Thyroid gland (tissue), 4 donors: ENCODE data around the gene SEC31B. TPM values are rescaled to one million over a fixed set of nuclear protein-coding genes. Genes with fewer than 3 reads are reported as not detected.

Experiments used
- DNase-seq, 2 donors: peaks; one replicate each; pipeline ENCODE4 v3.0.0-alpha.2; 2019
- H3K27ac ChIP-seq, 3 donors: fragments of 200-600 bp; sonication (generic); 1 replicate in 2 of 3; 2 replicates in 1 of 3; pipeline ENCODE4 v1.5.1; 2016 to 2019; ENCODE audit warnings: mild to moderate bottlenecking in 1 of 3, moderate library complexity in 1 of 3
- H3K27me3 ChIP-seq: fragments of 200-600 bp; sonication (generic); one replicate; pipeline ENCODE4 v1.5.1; 2019
- H3K36me3 ChIP-seq, 2 donors: fragments of 200-600 bp; sonication (generic); one replicate each; pipeline ENCODE4 v1.5.1; 2016 to 2019
- H3K4me1 ChIP-seq, 2 donors: fragments of 200-600 bp; sonication (generic); one replicate each; pipeline ENCODE4 v1.5.1; 2017 to 2019
- H3K4me3 ChIP-seq, 3 donors: fragments of 200-600 bp; sonication (generic); replicated peaks in 1 of 3; 1 replicate in 2 of 3; 2 replicates in 1 of 3; pipeline ENCODE4 v1.5.1; 2016; ENCODE audit warnings: mild to moderate bottlenecking in 1 of 3
- H3K9me3 ChIP-seq: fragments of 200-600 bp; sonication (generic); one replicate; pipeline ENCODE4 v1.5.1; 2017
- POLR2A ChIP-seq, 2 donors: fragments of 450-650 bp; IDR thresholded peaks; one replicate each; pipeline ENCODE4 v1.6.1; 2017; ENCODE audit warnings: antibody characterized with exemption in 2 of 2, mild to moderate bottlenecking in 2 of 2, moderate library complexity in 1 of 2
- WGBS, 2 donors: methylation state at CpG; one replicate each; pipeline ENCODE4 v1.1.5; 2017; 5-methylcytosine and 5-hydroxymethylcytosine counted together
- intact Hi-C: fragments of 100-400 bp; cut with DNase I; formaldehyde crosslinking; loops from one replicate; pipeline ENCODE4 v1.15.1; 2023
- total RNA-seq, 4 donors: library from RNA; depleted of rRNA; stranded (reverse); fragments of >200 nt; gene quantifications; one replicate each; pipeline ENCODE4 v1.2.3, GENCODE V29; 2016
- TF ChIP-seq, protein P1 (sequence below), 6 experiments: fragments of 200-600 bp in 3 of 6; fragments of 450-650 bp in 3 of 6; sonication (generic) in 3 of 6; IDR thresholded peaks; one replicate each; pipeline ENCODE4 v1.5.1; 2016 to 2019; ENCODE audit warnings: antibody characterized with exemption in 6 of 6, mild to moderate bottlenecking in 2 of 6, inconsistent platforms in 1 of 6, moderate library complexity in 1 of 6

SEC31B gene
- total RNA-seq, 4 donors from 2014 or later, result 4.2 to 8.9 (median 6.9) TPM

- 8 to 11% methylated on average over 7 of the region's 7 CpGs for WGBS, 2 donors
- no peaks in the 10 kb centered on the region for H3K9me3 ChIP-seq
- H3K4me3 ChIP-seq, result peak overlapping the region in 1 of 3 donors; percentile 39
- peaks cover 10 to 13% of the 10 kb centered on the region in 2 donors for H3K4me1 ChIP-seq
- peak; percentile 66 to 68 for DNase-seq
- no peak overlapping the region for H3K27ac ChIP-seq
- no peaks in the 10 kb centered on the region for H3K27me3 ChIP-seq
- no peak for TF ChIP-seq POLR2A (IDR thresholded peaks at IDR 0.05)
- TF ChIP-seq, protein P1, sequence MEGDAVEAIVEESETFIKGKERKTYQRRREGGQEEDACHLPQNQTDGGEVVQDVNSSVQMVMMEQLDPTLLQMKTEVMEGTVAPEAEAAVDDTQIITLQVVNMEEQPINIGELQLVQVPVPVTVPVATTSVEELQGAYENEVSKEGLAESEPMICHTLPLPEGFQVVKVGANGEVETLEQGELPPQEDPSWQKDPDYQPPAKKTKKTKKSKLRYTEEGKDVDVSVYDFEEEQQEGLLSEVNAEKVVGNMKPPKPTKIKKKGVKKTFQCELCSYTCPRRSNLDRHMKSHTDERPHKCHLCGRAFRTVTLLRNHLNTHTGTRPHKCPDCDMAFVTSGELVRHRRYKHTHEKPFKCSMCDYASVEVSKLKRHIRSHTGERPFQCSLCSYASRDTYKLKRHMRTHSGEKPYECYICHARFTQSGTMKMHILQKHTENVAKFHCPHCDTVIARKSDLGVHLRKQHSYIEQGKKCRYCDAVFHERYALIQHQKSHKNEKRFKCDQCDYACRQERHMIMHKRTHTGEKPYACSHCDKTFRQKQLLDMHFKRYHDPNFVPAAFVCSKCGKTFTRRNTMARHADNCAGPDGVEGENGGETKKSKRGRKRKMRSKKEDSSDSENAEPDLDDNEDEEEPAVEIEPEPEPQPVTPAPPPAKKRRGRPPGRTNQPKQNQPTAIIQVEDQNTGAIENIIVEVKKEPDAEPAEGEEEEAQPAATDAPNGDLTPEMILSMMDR (IDR thresholded peaks at IDR 0.05), result peak in 5 of 6 experiments; percentile 29 to 70 (median 57)
- H3K36me3 ChIP-seq, result peaks cover 2 to 9% of the 10 kb centered on the region in 2 donors
- intact Hi-C loops, result no loop called here
These were observed 860 bp downstream of the SEC31B start for GRCh38 chr10:100518761-100519241.

DNA sequence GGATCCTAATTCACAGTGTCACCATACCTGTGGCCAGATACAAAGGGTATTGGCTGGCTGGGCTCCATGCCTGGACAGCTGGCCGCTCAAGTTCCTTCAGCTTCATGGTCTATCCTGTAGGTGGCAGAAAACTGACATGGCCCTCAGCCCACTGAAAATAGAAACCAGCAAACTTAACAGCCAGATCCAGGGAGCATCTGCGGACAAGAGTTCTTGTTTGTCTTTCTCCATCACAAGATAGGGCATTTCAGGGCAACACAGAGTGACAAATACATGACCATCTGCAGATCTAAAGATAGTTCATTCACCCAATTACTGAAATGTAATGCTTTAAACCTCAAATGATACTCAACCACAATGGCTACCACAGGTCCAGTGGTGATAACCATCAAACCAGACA is 2.8 kb downstream of the SEC31B start:
- TF ChIP-seq POLR2A (IDR thresholded peaks at IDR 0.05), result no peak
- TF ChIP-seq, protein P1 (IDR thresholded peaks at IDR 0.05), result no peak
- Histone ChIP-seq H3K4me1 (peaks cover 10 to 13% of the 10 kb centered on the region in 2 donors), H3K27me3 (no peaks in the 10 kb centered on the region), H3K9me3 (no peaks in the 10 kb centered on the region), H3K27ac (no peak overlapping the region), H3K4me3 (no peak overlapping the region), H3K36me3 (no peaks in the 10 kb centered on the region)
- WGBS, 2 donors, result 86 to 90% methylated on average over 2 of the region's 2 CpGs
- DNase-seq, result no peak
- intact Hi-C loops, result no loop called here

DNA sequence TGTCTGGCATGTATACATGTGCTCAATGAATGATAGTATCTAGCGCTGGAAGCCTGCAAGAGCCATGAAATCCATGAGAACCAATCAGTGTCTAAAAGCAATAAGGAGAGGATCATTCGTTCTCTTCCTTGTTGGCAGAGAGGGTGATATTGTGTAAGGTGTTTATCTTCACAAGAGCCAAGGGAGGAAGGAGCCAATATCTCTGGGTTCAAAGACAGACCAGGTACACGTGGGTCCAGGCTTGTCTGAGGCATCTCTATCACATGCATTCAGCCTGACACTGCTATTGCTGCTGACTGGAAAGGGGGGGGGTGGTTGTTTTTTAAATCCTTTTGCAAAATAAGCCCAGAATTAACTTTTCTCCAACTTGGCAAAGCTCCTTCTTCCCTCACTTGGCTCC is 4.0 kb downstream of the SEC31B start:
- TF ChIP-seq POLR2A (IDR thresholded peaks at IDR 0.05), result no peak
- TF ChIP-seq, protein P1 (IDR thresholded peaks at IDR 0.05), result no peak
- intact Hi-C loops, result no loop called here
- Histone ChIP-seq H3K9me3 (no peaks in the 10 kb centered on the region), H3K4me1 (peaks cover 10 to 13% of the 10 kb centered on the region in 2 donors), H3K4me3 (no peak overlapping the region), H3K27me3 (no peaks in the 10 kb centered on the region), H3K27ac (no peak overlapping the region), H3K36me3 (no peaks in the 10 kb centered on the region)
- 94 to 95% methylated on average over 3 of the region's 3 CpGs for WGBS, 2 donors
- no peak for DNase-seq

GRCh38 chr10:100510533-100511308 is 8.9 kb downstream of the SEC31B start:
- Histone ChIP-seq H3K27ac (no peak overlapping the region), H3K4me1 (no peaks in the 10 kb centered on the region), H3K9me3 (no peaks in the 10 kb centered on the region), H3K27me3 (no peaks in the 10 kb centered on the region), H3K4me3 (no peak overlapping the region), H3K36me3 (no peaks in the 10 kb centered on the region)
- TF ChIP-seq POLR2A (IDR thresholded peaks at IDR 0.05), result no peak
- TF ChIP-seq, protein P1 (IDR thresholded peaks at IDR 0.05), result no peak
- peak; percentile 59 to 71 for DNase-seq
- 79 to 84% methylated on average over 7 of the region's 7 CpGs for WGBS, 2 donors
- intact Hi-C loops, result no loop called here

DNA sequence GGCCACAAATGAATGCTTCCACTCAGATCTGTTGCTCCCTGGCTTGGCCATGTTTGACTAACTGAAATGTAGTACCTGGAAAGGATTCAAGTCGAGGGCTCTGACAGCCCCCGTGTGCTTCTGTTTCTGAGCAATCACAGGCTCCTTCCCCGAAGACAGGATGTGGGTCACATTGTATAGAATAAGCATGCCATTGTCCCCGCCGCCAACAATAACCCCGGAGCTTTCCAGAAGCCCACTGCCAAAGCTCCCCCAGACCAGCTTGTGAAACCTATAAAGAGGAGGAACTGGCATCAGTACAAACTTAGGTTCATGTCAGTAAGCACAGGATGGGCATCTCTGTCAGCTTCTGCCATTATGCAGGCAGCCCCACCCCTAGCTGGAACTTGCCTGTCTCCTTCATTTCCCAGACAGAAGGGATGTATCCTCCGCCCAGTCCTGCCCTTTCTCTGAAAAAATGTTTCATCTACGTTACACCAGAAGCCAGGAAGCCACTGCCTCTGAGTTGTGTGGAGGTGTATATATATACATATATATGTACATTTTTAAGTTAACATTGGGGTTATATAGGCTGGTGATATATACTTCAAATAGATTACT is 10.3 kb downstream of the SEC31B start:
- TF ChIP-seq POLR2A (IDR thresholded peaks at IDR 0.05), result no peak
- TF ChIP-seq, protein P1 (IDR thresholded peaks at IDR 0.05), result no peak
- Histone ChIP-seq H3K9me3 (no peaks in the 10 kb centered on the region), H3K4me1 (no peaks in the 10 kb centered on the region), H3K4me3 (no peak overlapping the region), H3K36me3 (no peaks in the 10 kb centered on the region), H3K27ac (no peak overlapping the region), H3K27me3 (no peaks in the 10 kb centered on the region)
- no peak for DNase-seq
- 78 to 84% methylated on average over 8 of the region's 8 CpGs for whole genome bisulfite sequencing, 2 donors
- intact Hi-C loops, result no loop called here
